ENCODE data around the gene SCN2B.

Gene SCN2B

DNA sequence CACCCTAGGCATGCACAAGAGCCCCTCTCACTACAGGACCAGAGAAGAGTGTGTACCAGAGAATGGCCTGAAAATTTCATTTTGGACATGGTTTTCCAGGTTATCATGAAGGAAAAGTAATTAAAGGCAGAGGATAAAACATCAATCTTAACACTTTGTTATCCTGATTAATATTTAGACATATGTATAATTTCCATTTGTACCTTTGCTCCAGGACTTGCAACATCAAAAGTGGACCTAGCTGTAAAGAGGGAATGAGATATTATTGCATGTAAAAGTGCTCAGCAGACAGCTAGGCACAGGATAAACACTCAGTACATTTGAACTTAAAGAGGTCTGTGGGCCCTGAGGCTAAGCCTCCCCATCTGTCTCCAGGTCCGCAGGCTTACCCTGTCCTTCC, 21.8 kb downstream of the SCN2B start:
- DNase-seq (ENCODE audit: low read depth in 1 of 2, low spot score in 1 of 2): no peak

DNA sequence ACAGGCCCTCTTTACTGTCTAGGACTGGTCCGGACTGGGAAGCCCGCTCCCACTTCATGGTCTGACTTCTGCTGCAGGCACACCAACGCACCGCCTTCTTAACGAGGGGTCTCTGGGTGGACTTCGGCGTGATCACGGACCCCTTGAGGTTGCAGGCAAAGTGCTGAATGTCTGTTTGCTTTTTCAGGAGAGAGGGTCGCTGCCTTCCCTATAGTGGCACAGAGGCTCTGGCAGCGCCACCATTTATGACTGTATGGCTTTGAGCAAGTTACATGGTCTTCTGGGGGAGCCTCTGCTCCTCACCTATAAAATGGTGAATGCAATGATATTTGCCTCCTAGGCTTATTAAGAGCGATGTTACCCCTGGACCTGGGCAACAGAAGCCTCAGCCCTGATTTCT, 22.5 kb downstream of the SCN2B start:
- no peak for DNase-seq (ENCODE audit: low read depth in 1 of 2, low spot score in 1 of 2)

DNA sequence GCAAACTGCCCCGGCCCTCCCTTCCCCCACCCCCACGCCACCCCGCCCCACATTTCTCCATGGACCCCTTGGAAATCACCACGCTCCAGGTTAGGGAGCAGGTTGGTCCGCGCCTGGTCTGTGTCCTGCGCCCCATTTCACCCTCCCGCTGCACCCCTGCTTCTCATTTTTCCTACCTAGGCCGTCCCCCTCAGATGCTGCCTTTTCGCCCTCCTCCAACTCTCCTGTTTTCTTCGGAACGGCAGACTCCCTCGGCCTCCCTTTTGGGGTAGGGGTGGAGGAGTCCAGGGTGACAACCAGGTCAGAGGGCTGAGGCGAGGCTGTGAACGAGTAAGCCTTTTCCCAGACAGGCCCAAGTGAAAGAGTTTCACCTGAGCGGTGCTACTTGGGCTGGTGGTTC, 22.9 kb downstream of the SCN2B start:
- no peak for DNase-seq (ENCODE audit: low read depth in 1 of 2, low spot score in 1 of 2)

- no peak for DNase-seq (ENCODE audit: low read depth in 1 of 2, low spot score in 1 of 2)
These were observed 23.6 kb downstream of the SCN2B start, which contains the start of gene SCN4B for GRCh38 chr11:118152552-118153471. Gene SCN4B, minus strand, starts transcription at chr11:118152823. Its CDS starts 150 bp downstream, at chr11:118152673.

DNA sequence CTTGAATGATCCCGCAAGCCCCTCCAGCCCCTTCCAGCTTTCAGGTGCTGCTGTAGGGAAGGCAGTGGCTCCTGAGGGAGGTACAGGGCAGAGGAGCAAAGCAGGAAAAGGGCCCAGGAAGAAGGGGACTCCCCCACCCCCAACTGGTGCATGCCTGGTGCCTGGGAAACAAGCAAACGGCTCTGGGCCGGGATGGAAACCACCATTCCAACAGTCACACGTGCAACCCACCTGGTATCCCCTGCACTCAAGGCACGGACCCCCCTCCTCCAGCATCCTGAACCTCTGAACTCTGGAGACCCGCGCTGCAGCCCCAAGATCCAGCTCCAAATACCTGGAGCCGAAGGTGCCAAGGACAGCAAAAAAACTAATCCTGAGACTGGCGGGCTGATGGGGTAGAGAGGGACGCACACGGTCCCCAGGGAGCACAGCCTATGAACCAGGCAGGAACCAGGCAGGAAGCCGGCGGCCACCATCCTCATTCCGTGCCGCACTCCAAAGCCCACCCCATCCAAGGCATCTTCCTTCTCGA, 24.4 kb downstream of the SCN2B start:
- DNase-seq (ENCODE audit: low read depth in 1 of 2, low spot score in 1 of 2): no peak

DNA sequence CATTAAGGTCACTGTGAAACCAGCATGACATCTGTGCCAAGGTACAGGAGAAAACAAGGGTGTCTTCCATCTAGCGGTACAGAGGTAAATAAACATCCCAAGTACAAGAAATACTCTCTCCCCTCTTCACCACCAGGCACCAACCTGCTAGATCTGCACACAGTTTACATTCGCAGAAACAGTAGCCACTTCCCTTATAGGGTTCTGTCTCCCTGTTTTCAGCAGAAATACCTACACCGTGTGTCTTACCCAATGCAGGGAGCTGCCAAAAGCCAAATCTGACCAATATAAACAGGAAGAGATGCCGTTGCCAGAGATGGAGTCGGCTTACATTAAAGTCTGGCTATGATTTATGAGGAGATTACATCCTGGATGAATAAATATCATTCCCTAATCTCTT, 25.0 kb downstream of the SCN2B start:
- no peak for DNase-seq (ENCODE audit: low read depth in 1 of 2, low spot score in 1 of 2)

GRCh38 chr11:118149493-118149892, 26.9 kb downstream of the SCN2B start:
- no peak for DNase-seq (ENCODE audit: low read depth in 1 of 2, low spot score in 1 of 2)

- DNase-seq (ENCODE audit: low read depth in 1 of 2, low spot score in 1 of 2): no peak
These were observed 27.6 kb downstream of the SCN2B start for GRCh38 chr11:118148856-118149255.

GRCh38 chr11:118148240-118148639, 28.2 kb downstream of the SCN2B start:
- no peak for DNase-seq (ENCODE audit: low read depth in 1 of 2, low spot score in 1 of 2)

GRCh38 chr11:118147502-118147901, 28.9 kb downstream of the SCN2B start:
- no peak for DNase-seq (ENCODE audit: low read depth in 1 of 2, low spot score in 1 of 2)

GRCh38 chr11:118146554-118146953, 29.9 kb downstream of the SCN2B start:
- DNase-seq (ENCODE audit: low read depth in 1 of 2, low spot score in 1 of 2): no peak

- peak; percentile 80 to 83 for DNase-seq (ENCODE audit: low read depth in 1 of 2, low spot score in 1 of 2)
These were observed 30.9 kb downstream of the SCN2B start for GRCh38 chr11:118145285-118146227.

DNA sequence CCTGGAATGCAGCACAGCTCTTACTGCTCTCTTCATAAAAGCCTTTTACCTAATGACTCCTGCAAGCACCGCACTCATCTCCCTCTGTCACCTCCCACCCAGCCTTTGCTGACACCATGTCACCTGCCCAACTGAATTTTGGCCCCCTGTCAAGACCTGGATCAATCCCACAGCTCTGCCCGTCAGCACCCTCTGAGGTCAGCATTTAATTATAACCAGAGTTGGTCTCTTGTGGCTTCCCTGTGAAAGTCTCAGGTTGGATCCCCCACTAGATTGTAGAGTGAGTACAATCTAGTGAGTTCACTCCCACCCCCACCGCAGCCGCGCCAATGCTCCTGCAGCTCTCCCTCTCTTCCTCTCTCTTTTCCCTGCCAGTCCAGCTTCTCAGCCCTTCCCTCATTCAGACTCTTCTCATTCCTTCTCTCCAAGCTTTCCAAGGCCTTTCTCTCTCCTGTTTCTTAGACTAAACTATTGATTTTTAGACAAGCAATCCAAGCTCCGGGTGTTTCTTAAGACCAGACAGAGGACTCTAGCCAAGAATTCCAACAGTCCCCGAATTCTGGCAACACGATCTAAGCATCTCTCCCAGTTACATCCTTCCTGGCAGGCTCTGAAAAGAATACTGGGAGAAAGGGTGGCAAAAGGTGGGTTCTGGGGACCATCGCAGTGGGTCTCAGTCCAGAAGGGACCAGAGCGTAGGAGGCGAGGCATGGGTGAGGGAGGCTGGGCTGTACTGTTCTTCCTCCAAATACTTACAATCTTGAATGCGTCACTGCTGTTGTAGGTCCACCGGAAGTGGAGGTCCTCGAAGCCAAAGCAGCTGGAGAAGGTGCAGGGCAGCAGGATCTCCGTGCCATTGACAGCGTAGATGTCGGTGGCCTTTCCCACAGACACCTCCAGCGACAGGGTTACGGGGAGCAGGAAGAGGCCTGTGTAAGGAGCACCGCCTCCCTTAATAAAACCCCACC, 31.9 kb downstream of the SCN2B start:
- no peak for DNase-seq (ENCODE audit: low read depth in 1 of 2, low spot score in 1 of 2)

- no peak for DNase-seq (ENCODE audit: low read depth in 1 of 2, low spot score in 1 of 2)
These were observed 32.7 kb downstream of the SCN2B start for GRCh38 chr11:118143661-118144185.

DNA sequence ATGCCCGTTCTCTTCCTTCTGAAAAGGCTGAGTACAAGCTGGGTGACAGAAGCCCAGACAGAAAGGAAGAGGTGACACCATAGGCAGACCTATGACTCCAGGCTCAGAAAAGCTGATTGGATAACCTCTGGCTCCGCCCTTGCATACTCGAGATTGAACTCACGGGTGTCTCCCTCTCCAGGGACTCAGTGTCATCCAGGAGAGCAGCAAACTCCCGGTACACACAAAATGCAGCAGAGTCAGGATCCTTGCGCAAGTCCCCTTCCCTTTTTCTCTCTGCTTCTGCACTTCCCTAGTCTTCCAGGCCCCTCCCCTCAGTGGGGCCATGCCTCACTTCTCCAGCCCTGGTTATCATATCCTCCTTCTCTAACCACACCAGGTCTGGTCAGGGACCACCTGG, 33.6 kb downstream of the SCN2B start:
- no peak for DNase-seq (ENCODE audit: low read depth in 1 of 2, low spot score in 1 of 2)

- no peak for DNase-seq (ENCODE audit: low read depth in 1 of 2, low spot score in 1 of 2)
These were observed 34.4 kb downstream of the SCN2B start for GRCh38 chr11:118142081-118142480.

- no peak for DNase-seq (ENCODE audit: low read depth in 1 of 2, low spot score in 1 of 2)
These were observed 36.9 kb downstream of the SCN2B start for GRCh38 chr11:118139578-118139977.

DNA sequence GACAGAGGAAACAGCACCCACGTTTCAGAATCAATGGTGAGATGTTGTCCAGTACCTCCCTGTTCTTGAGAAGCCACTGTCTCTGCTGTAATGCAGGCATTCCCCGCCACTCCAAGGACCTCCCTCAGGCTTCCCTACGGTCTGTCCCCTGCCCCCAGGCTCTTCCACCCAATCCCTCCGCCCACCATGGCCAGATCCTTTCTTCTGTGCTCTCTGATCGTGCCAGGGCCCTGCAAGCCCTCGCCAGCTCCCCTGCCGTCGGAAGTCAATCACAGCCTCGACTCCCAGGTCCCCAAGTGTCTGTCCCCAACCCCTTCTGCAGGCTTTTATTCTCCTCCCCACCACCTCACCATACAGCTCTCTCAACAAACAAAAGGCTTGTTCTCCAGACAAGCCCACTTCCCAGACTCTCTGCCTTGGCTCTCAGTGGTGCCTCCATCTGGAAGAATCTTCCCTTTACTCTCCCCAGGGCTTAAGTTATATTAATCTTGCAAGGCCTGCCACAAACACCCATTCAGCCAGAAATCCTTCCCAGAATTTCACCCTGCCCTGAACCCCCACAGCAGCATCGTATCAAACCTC, 37.5 kb downstream of the SCN2B start:
- no peak for DNase-seq (ENCODE audit: low read depth in 1 of 2, low spot score in 1 of 2)

DNA sequence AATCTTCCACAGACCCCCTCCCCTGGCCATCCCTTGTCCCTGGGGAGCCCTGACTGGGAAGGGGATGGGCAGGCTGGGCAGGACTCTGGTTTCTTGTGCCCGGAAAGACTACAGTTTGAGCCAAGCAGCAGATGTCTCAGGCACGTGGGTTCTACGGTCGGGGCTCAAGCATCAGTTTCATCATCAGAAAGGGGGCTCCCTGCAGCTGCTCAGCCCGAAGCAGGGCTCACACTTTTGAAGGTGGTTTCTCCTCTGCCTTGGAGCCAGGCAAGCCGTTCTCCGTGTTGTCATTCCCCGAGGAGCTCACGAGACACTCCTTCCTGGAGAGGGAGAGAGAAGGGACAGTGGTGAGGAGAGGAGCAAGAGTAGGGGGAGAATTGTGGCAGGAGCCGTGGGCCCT, 39.6 kb downstream of the SCN2B start:
- no peak for DNase-seq (ENCODE audit: low read depth in 1 of 2, low spot score in 1 of 2)

GRCh38 chr11:118136341-118136740, 40.1 kb downstream of the SCN2B start:
- no peak for DNase-seq (ENCODE audit: low read depth in 1 of 2, low spot score in 1 of 2)

All from activated CD4-positive, alpha-beta T cell treated with anti-CD3 and anti-CD28 coated beads, Interleukin-2, amount 50 U/mL, for 24 hours (primary cell).